Stimulated activated CD4-positive, alpha-beta T cell treated with anti-CD3 and anti-CD28 coated beads, Interleukin-4, amount 100 ng/mL, for 1 hour (primary cell): ENCODE measurements around the gene OBP2B.

Experiments
- DNase-seq: peaks from one replicate; pipeline ENCODE4 v3.0.0-alpha.2; 2020

OBP2B gene

DNA sequence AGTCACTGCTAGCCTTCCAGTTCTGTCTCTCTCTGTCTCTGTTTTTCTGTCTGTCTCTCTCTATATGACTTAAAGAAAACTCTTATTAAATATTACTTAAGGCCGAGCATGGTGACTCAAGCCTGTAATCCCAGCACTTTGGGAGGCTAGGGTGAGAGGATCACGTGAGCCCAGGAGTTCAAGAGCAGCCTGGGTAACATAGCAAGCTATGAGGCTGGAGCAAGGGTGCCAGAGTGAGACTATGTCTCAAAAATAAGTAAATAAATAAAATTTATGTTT is 43.7 kb downstream of the OBP2B start:
- DNase-seq = no peak

DNA sequence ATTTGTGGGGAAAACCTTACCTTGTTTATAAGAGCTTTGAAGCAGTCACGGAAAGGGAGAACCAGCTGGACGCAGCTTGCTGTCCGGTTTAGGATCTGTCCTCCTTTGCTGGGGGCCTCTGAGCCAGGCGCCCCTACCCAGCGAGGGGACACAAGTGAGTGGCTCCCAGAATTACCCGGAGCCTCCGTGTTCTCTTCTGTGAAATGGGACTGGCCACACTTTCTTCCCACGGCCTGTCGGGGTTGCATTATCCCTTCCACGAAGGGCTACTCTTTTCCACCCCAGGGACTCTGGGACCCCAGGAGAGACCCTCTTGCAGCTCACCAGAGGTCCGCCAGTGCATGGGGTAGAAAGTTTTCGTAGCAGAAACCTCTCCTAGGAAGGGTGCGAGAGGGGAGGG is 44.9 kb downstream of the OBP2B start:
- no peak for DNase-seq

DNA sequence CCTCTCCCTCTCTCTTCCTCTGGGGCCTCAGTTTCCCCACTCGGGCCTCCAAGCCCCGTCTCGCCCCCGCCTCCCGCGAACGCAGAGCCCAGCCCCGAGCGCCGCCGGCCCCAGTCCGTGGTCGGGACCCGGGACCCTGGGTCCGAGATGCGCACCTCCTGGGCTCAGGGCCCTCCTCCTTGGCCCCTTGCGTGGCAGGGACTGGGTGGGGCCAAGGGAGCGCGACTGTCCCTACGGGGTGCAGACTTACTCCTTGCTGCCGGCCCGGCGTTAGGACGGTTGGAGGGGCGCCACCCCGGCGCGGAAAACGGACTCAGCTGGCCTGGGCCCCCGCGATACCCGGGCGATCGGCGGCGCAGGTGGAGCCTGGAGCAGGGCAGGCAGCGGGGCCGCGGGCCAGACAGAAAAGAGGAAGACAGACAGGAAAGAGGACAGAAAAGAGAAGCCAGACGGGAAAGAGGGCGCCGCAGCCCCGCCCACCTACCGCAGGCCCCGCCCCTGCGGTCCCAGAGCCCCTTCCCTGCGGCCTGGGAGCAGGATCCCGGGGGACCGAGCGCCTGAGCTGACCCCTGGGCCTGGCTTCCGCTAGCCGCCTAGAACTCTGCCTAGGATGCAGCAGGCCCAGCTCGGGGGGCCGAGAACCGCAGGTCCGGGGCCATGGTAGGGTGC is 45.4 kb downstream of the OBP2B start, which contains the start of gene GBGT1:
TSS of gene GBGT1 (minus strand) at position 411 of the 669 bp plus-strand sequence. CDS start 1,502 bp downstream, outside the sequence.
- DNase-seq = peak; percentile 39

DNA sequence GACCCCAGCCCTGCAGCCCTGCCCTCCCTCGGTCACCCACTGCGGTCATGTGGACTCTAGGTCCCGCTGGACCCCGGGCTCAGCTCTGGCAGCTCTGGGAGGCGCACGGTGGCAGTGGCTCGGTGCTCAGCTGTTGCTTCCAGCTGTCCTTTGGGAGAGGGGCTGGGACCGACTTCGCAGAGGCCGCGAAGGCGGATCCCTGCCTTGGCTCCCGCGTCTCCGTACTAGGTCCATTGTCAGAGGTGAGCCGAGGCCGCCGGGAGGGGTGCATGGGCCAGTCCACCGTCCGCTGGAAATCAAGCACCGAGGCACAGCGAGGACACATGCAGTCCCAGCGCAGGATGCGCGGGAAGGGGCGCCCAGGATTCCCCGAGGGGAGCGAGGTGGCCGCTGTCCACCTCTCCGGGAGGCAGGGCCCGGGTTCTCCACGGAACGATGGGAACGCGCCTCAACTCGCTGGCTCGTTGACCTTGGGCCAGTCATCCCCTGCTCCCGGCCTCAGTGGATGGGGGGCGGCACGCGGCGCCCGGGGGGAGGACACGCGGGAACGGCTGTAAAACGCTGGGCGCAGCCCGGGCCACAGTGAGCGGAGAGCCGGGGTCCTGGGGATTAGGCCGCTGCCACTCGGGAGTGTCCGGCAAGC is 46.1 kb downstream of the OBP2B start:
- no peak for DNase-seq

DNA sequence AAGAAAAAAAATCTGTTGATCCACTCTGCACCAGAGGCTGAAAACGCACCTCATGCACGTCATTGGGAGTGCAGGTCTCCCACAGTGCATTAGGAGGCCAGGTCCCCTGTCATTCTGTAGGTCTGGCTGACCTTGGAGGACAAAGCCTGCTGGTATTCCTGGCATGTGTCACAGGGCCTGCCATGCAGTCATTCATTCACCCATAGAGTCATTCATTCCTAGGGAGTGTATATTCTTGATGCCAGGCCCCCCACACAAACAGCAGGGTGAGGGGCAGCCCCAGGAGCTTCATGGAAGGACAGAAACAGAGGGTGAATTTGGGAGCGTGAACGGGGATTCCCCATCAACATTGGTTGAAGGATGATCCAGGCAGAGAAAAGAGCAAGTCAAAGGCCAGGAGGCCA is 47.5 kb downstream of the OBP2B start:
- no peak for DNase-seq

DNA sequence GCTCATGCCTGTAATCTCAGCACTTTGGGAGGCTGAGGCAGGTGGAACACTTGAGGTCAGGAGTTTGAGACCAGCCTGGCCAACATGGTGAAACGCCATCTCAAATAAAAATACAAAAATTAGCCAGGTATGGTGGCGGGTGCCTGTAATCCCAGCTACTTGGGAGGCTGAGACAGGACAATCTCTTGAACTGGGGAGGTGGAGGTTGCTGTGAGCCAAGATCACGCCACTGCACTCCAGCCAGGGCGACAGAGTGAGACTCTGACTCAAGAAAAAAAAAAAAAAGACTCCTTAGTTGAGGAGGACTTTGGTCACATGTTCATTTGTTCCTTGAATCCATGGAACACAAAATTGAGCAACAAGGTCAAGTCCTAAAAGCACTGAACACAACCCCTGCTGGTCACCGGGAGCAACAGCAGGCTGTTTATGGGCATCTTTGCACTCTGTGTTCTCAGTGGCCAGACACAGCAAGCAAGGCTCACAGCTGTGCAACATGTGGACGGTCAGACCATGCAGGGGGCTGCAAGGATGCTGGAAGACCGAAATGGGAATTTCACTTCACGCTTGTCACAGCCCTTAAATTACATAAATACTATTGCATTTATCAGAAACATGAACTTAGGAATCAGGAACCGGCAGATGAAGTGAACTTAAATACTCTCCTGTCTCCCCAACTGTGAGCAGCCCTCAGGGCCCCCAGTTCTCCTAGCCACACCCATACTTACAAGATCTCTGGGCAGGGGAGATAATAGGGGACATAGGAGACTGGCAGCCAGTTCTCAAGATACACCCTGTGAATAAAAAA is 48.1 kb downstream of the OBP2B start:
- peak; percentile 39 for DNase-seq

DNA sequence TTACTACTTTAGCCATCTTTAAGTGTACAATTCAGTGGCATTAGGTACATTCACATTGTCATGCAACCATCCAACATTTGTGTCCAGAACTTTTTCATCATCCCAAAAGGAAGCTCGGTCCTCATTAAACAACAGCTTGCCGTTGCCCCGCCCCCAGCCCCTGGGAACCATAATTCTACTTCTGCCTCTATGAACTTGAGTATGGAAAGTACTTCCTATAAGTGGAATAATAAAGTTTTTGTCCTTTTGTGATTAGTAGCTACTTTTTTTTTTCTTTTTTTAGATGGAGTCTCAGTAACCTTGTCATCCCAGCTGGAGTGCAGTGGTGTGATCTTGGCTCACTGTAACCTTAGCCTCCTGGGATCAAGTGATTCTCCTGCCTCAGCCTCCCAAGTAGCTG is 50.4 kb downstream of the OBP2B start:
- no peak for DNase-seq
